ENCODE measurements around the gene AKR1C2.

The AKR1C2 gene

DNA sequence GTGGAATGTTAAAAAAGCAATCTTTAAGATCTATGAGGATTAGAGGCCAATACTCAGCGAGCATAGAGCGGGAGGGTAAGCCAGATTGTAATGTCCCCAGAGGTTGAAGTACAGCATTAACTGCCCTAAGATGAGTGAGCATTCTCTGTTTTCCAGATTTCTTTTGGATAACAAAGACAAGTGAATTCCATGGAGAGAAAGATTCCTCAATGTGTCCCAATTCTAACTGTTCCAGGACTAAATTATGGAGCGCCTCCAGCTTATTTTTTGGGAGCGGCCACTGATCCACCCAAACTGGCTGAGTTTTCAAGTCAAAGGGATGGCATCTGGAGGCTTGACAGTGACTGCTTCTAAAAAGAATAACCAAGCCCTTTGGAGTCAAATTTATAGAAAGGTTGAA is 39.3 kb upstream of the AKR1C2 start:
- Histone ChIP-seq H3K36me3 (ENCODE audit: control insufficient read depth, insufficient read depth, low read length) (no peaks in the 10 kb centered on the region), H3K27me3 (replicated peaks; ENCODE audit: control insufficient read depth, insufficient read depth, low read length) (no peaks in the 10 kb centered on the region), H3K4me3 (replicated peaks; ENCODE audit: low read depth, low read length) (no peak overlapping the region)
- TF ChIP-seq CTCF (IDR thresholded peaks at IDR 0.05; ENCODE audit: insufficient read depth, low read length, poor library complexity, severe bottlenecking): no peak
- DNase-seq (ENCODE audit: extremely low read depth, insufficient read length): no peak

GRCh38 chr10:5041471-5042023 is 37.9 kb upstream of the AKR1C2 start:
- H3K4me3 ChIP-seq (replicated peaks; ENCODE audit: low read depth, low read length): no peak overlapping the region

GRCh38 chr10:5040781-5041470 is 37.3 kb upstream of the AKR1C2 start:
- no peaks in the 10 kb centered on the region for H3K27me3 ChIP-seq (replicated peaks; ENCODE audit: control insufficient read depth, insufficient read depth, low read length)
- DNase-seq (ENCODE audit: extremely low read depth, insufficient read length): no peak
- TF ChIP-seq CTCF (IDR thresholded peaks at IDR 0.05; ENCODE audit: insufficient read depth, low read length, poor library complexity, severe bottlenecking): no peak
- H3K36me3 ChIP-seq (ENCODE audit: control insufficient read depth, insufficient read depth, low read length): no peaks in the 10 kb centered on the region
- H3K4me3 ChIP-seq (replicated peaks; ENCODE audit: low read depth, low read length): no peak overlapping the region

More at GRCh38 chr10:5041471-5042023, 37.9 kb upstream of the AKR1C2 start:
- Histone ChIP-seq H3K27me3 (replicated peaks; ENCODE audit: control insufficient read depth, insufficient read depth, low read length) (no peaks in the 10 kb centered on the region), H3K36me3 (ENCODE audit: control insufficient read depth, insufficient read depth, low read length) (no peaks in the 10 kb centered on the region)
- no peak for DNase-seq (ENCODE audit: extremely low read depth, insufficient read length)
- no peak for TF ChIP-seq CTCF (IDR thresholded peaks at IDR 0.05; ENCODE audit: insufficient read depth, low read length, poor library complexity, severe bottlenecking)

- no peak for TF ChIP-seq CTCF (IDR thresholded peaks at IDR 0.05; ENCODE audit: insufficient read depth, low read length, poor library complexity, severe bottlenecking)
- DNase-seq (ENCODE audit: extremely low read depth, insufficient read length): no peak
- Histone ChIP-seq H3K4me3 (replicated peaks; ENCODE audit: low read depth, low read length) (no peak overlapping the region), H3K36me3 (ENCODE audit: control insufficient read depth, insufficient read depth, low read length) (no peaks in the 10 kb centered on the region), H3K27me3 (replicated peaks; ENCODE audit: control insufficient read depth, insufficient read depth, low read length) (no peaks in the 10 kb centered on the region)
Measured at GRCh38 chr10:5040010-5040673, 36.5 kb upstream of the AKR1C2 start.

DNA sequence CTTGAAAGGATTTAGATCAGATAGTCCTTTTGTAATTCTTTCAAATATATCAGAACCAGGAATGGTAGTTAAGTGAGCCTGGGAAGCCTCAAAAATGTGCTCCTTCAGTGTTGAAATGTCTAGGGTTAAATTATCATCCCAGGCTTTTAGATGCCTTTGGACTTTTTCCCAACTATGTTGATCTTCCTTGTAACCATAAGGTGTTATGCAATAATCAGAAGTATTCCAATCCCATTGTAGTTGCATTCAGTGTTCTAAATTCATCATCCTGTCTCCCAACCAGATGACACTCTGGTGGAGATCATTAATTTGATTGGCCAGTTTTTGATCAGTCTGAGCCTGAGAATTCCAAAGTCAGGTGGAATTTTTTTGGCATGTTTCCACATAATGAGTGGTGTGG is 35.1 kb upstream of the AKR1C2 start:
- Histone ChIP-seq H3K36me3 (ENCODE audit: control insufficient read depth, insufficient read depth, low read length) (no peaks in the 10 kb centered on the region), H3K4me3 (replicated peaks; ENCODE audit: low read depth, low read length) (no peak overlapping the region), H3K27me3 (replicated peaks; ENCODE audit: control insufficient read depth, insufficient read depth, low read length) (no peaks in the 10 kb centered on the region)
- no peak for DNase-seq (ENCODE audit: extremely low read depth, insufficient read length)
- TF ChIP-seq CTCF (IDR thresholded peaks at IDR 0.05; ENCODE audit: insufficient read depth, low read length, poor library complexity, severe bottlenecking): no peak
